HG03097 (cell line): Measurements from ENCODE around the gene TTC34.

Experiments
- ATAC-seq: cut with Tn5 transposase; IDR thresholded peaks from one replicate; pipeline ENCODE4 v1.9.1; 2021; ENCODE audit not compliant: unreplicated experiment, low FRiP score

The TTC34 gene

GRCh38 chr1:2609319-2610035 is 192.0 kb downstream of the TTC34 start:
- ATAC-seq, result no peak

GRCh38 chr1:2607641-2608091 is 193.8 kb downstream of the TTC34 start:
- ATAC-seq, result no peak

- ATAC-seq, result no peak
Measured at GRCh38 chr1:2606881-2607621, 194.4 kb downstream of the TTC34 start.

GRCh38 chr1:2606396-2606880 is 195.1 kb downstream of the TTC34 start:
- ATAC-seq, result no peak

- no peak for ATAC-seq
Measured at GRCh38 chr1:2605509-2606395, 195.7 kb downstream of the TTC34 start.

- no peak for ATAC-seq
Measured at GRCh38 chr1:2604844-2605508, 196.5 kb downstream of the TTC34 start.

- ATAC-seq, result no peak
Measured at GRCh38 chr1:2604156-2604843, 197.2 kb downstream of the TTC34 start.

GRCh38 chr1:2603521-2604155 is 197.9 kb downstream of the TTC34 start:
- no peak for ATAC-seq

- no peak for ATAC-seq
Measured at GRCh38 chr1:2602866-2603520, 198.5 kb downstream of the TTC34 start.

GRCh38 chr1:2602311-2602835 is 199.1 kb downstream of the TTC34 start:
- ATAC-seq, result no peak

GRCh38 chr1:2601721-2602303 is 199.7 kb downstream of the TTC34 start:
- no peak for ATAC-seq

GRCh38 chr1:2598329-2598931 is 203.1 kb downstream of the TTC34 start:
- ATAC-seq, result no peak

- ATAC-seq, result no peak
Measured at GRCh38 chr1:2597441-2598328, 203.8 kb downstream of the TTC34 start.

- no peak for ATAC-seq
Measured at GRCh38 chr1:2596530-2597333, 204.8 kb downstream of the TTC34 start.

GRCh38 chr1:2595812-2596529 is 205.5 kb downstream of the TTC34 start:
- ATAC-seq, result no peak
